GM21723 (cell line): ENCODE data around the gene KHK.

Experiments
- ATAC-seq: cut with Tn5 transposase; IDR thresholded peaks from one replicate; pipeline ENCODE4 v1.9.1; 2021; ENCODE audit warnings: mild to moderate bottlenecking, moderate library complexity; ENCODE audit not compliant: unreplicated experiment

Gene KHK

GRCh38 chr2:27126252-27126710, 39.7 kb downstream of the KHK start:
- ATAC-seq: no peak

- no peak for ATAC-seq
Measured at GRCh38 chr2:27127883-27128667, 41.5 kb downstream of the KHK start.

DNA sequence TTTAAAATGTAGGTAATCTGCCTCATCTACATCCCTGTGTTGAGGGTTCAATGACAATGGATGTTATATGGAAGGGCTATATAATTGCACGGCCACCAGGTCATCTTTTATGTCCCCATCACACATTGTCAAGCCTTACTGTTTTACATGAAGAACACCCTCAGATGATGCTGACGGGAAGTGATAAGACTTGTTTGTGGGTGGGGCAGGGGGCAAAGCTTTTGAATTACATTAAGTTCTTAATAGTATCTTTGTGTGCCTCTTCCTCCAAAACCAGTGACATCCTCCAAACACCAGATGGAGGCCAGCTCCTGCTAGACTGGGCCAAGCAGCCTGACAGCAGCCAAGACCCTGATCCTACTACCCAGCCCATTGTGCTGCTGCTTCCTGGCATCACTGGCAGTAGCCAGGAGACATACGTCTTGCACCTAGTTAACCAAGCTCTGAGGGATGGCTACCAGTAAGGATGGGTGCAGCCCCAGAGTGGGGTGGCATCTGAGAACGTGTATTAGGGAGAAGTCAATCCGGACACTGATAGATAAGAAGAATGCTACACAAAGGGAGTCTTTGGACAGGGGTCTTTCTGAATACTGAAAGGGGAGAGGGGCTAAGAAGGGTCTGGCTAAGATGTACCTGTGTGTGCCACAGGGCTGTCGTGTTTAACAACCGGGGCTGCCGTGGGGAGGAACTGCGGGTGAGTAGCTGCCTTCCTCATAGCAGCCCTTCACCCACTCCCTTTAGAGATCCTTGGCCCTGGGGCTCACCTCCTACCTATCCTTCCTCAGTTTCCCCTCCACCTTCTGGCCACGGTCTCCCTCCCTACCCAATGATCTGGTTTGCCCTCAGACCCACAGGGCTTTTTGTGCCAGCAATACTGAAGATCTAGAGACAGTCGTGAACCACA, 42.3 kb downstream of the KHK start:
- ATAC-seq: no peak

GRCh38 chr2:27130396-27130795, 43.8 kb downstream of the KHK start:
- ATAC-seq: no peak

- ATAC-seq: no peak
Measured at GRCh38 chr2:27131429-27131828, 44.9 kb downstream of the KHK start.

DNA sequence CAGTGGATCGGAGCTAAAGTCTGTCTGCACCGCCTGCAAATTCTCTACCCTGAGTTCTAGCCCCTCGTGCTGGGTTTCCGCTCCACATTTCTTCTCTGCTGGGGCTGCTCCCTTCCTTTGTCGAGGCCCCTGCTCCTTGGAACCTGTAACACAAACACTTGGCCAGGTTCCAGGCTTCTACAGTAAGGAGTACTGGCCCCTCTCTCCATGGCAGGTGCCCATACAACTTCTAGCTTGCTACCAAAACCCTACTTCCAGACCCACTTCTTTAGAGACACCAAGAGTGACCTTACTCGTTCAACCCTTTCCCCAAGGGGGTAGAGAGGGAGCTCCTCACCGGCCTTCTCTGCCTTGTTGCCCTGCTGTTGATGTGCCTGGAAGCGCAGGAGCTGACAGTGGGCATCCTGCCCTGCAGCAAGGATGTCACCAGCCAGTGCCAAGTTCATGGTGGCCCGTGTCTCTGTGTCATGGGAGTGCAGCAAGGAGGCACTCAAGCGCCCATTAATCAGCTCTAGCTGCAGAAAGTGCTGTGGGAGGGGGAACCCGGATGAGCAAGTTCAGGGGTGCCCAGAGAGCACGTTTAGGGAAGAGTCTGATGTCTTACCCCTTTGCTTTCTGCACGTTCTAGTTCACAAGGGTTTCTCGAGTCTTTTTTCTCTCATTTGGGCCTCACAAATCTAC, 46.8 kb downstream of the KHK start:
- ATAC-seq: no peak

GRCh38 chr2:27133905-27134780, 47.6 kb downstream of the KHK start, which contains the start of gene PREB:
Gene PREB (minus strand): TSS chr2:27134636. CDS start chr2:27134421, 215 bp downstream.
- ATAC-seq: peak; percentile 80

- no peak for ATAC-seq
Measured at GRCh38 chr2:27134781-27135477, 48.4 kb downstream of the KHK start.

DNA sequence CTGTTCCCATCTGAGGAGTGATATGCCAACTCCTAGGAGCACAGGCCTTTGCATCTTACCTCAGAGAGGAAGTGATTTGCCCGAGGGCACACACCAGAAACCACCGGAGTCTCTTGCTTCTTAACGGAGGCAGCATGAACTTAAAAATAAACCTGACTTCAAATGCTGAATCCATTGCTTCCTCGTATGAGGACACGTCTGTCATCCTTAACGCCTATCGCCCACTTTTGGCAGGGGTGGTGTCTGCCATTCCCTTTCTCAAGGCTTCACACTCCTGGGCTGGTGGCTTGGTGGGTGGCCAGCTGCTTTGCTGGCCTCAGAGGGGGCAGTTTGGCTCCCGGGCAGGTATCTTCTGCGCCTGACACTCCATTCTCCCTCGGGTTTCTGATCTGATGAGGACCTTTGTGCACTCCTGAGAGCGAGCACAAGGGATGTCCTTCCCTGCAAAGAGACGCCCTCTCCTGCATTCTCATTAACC, 48.9 kb downstream of the KHK start:
- no peak for ATAC-seq

- no peak for ATAC-seq
Measured at GRCh38 chr2:27136751-27137150, 50.2 kb downstream of the KHK start.

GRCh38 chr2:27137322-27137935, 50.9 kb downstream of the KHK start:
- no peak for ATAC-seq

DNA sequence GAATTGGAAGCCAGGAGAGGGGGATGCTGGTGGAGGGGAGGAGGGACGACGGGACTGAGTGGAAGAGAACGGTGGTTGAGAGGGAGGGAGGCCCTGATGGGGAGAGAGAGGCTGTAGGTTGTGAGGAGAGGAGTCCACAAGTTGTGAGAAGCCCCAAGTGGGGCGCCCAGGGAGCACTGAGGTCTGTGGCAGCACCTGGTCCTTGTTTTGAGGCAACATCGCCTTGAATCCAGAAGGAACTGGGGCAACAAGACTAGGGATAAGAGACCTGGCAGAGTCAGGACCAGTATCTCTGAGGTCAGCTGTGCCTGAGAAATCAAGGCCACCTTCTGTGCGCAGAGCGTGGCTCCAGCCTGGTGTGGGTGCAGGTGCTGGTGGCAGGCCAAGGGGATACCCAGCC, 51.5 kb downstream of the KHK start:
- ATAC-seq: no peak

- ATAC-seq: no peak
Measured at GRCh38 chr2:27139310-27139709, 52.7 kb downstream of the KHK start, which contains the start of gene PRR30. Gene PRR30 (minus strand): TSS chr2:27139410. CDS start chr2:27138329, 1,081 bp downstream.

GRCh38 chr2:27143285-27143684, 56.7 kb downstream of the KHK start:
- no peak for ATAC-seq

- ATAC-seq: no peak
Measured at GRCh38 chr2:27145682-27146081, 59.1 kb downstream of the KHK start.

GRCh38 chr2:27147935-27148334, 61.4 kb downstream of the KHK start:
- ATAC-seq: no peak

DNA sequence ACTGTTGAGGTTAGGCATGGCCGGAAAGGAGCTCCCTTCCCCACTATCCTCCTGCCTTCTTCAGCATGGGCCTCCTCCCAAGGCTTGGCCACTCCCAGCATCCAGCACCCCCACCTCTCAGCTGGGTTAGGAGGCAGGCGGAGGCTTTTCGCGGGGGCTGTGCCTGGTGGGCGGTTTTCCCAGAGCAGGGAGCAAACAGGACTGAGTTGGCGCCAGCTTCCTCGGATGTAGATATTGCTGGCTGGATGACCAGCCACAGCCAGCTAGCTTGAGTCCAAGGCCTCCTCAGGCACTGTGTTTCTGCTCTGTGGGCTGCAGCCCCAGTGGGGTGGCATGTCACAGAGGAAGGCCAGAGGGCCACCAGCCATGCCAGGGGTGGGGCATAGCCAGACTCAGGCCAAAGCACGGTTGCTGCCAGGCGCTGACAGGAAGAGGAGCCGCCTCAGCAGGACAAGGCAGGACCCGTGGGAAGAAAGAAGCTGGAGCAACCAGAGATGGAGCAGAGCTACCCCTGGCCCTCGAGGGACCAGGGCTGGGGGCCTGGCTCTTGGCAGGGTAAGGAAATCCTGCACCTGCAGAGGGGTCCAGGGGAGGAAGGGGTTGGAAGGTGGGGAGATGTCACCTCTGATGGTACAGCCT, 62.3 kb downstream of the KHK start, which contains the start of gene TCF23:
Gene TCF23 (plus strand): TSS at position 204 of the 639 bp plus-strand sequence. CDS start 130 bp downstream, at position 334.
- no peak for ATAC-seq
